ENCODE measurements around the gene YTHDF2.
A peak's percentile ranks its signal among the peaks of the same experiment; 100 is the strongest.
"Not testable (repeated sequence)": the region's sequence is repeated elsewhere in the genome, so short reads cannot be mapped to it uniquely, and the experiment has no call there.

Gene YTHDF2
- total RNA-seq, result 103 to 116 reads per million in 2 donors

DNA sequence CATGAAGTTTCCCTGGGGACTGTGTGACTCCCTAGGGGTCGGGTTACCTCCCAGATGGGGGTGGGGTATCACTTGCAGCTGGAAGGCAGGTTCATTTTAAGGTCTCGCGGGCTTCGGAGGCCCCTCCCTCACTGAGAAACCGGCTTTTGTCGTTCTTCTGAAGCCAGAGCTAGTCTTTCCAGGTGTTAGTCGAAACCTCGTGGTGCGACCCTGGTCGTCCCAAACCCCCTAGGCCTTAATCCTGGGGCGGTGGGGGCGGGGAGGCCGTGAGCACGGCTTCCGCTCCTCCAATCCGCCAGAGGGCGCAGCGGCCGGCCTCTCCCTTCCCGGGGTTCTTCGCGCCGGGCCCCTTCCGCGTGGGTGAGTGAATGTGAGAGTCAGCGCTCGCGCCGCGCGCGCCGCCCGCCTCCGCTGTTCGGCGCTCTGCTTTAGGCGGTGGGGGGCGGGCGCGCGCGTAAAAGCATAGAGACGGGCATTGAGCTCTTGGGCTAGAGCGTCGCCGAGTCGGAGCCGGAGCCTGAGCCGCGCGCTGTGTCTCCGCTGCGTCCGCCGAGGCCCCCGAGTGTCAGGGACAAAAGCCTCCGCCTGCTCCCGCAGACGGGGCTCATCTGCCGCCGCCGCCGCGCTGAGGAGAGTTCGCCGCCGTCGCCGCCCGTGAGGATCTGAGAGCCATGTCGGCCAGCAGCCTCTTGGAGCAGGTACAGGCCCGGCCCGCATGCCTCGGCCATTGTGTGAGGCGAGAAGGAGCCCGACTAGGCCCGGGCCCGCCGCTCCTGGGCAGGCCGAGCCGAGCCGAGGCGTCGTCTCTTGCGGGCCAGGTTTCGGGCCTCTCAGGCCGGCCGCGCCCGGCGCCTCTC, at the start of gene YTHDF2:
TSS of gene YTHDF2 (plus strand) at position 491 of the 857 bp plus-strand sequence. CDS start at position 672, 181 bp downstream.
- DNase-seq, result peak; percentile 98

DNA sequence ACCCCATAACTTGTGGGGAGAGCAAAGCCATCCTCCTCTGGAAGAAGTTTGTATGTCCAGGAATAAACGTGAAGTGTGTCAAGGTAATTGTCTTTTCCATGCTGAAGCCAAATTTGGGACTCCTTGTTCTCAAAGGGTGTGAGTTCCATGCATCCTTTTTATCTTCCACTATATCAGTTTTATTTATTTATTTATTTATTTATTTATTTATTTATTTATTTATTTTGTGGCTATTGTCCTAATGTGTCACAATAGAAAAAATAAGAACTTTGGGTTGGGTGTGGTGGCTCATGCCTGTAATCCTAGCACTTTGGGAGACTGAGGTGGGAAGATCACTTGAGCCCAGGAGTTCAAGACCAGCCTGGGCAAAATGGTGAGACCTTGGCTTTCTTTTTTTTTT, 45.1 kb upstream of the YTHDF2 start:
- not testable (repeated sequence) for DNase-seq

DNA sequence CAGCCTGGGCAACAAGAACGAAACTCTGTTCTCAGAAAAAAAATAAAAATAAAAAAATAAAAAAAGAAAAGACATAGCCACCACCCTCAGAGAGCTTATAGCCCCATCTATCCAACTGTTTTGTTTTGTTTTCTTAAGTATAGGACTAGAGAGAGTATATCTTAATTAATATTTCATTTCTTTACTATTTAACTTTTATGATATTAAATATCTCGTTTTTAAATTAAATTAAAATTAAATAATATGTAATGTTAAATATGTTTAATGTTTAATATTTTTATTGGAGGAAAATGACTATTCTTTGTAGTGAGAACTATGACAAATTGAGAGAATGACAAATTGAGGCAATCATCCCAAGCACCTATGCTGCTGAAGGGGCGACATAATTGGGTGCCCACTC, 33.1 kb upstream of the YTHDF2 start:
- no peak for DNase-seq

DNA sequence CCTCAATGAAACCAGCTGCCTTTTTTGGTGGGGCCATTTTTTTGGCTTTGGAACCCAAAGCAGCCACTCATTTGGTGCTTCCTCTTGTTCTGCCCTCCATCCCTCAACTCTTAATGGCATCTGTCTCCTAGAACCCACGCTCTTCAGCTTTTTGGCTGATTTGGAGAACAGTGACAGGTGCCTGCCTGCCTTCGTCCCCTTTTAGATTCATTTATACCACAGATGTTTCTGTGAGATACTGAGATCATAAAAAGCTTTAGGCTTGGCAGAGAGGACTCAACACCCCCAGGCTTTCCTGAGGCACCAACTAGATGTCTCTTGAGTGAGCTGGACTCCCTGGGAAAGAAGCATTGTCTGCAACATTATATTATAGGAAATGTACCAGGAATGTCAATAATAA, 20.4 kb upstream of the YTHDF2 start:
- no peak for DNase-seq

DNA sequence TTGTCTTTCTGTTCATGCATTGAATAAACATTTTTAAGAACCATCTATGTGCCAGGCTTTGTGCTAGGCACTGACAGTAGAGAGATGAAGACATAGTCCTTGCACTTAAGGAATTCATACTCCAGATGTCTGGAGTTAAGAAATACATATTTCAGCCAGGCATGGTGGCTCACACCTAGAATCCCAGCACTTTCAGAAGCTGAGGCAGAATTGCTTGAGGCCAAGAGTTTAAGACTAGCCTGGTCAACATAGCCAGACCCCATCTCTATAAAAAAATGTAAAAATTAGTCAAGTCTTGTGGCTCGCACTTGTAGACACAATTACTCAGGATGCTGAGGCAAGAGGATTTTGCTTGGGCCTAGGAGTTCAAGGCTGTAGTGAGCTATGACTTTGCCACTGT, 18.6 kb upstream of the YTHDF2 start:
- DNase-seq, result no peak

DNA sequence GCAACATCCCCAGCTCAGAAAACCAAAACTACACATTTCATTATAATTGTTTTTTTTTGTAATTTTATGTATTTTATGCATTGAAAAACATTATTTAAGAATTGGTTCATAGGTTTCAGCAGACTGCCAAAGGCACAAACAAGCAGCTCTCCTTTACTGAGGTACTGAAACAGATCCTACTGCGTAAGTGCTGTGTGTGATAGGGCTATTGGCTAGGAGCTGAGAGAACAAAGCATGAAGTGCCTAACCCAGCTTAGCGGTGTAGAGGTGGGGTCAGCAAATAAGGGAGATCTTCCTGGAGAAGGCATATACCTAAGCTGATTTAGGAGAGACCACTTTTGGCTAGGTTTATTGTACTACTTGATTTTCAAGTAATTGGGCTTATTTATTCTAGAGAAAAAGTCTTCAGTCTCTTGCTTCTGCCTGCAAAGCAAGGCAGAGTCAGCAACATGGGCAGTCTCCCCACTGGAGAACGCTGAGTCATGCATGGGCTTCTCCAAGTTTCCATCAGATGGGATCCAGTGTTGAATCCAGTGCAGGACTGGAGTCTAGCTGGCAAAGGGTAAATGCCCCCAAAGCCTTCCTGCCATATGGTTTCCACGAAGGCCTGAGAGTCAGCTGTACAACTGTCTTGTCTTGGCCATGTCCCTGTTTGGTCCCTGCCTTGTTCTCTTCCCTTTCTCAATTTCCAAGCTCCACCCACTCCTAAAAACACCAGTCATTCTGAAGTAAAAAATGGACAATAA, 18.0 kb upstream of the YTHDF2 start:
- no peak for DNase-seq

DNA sequence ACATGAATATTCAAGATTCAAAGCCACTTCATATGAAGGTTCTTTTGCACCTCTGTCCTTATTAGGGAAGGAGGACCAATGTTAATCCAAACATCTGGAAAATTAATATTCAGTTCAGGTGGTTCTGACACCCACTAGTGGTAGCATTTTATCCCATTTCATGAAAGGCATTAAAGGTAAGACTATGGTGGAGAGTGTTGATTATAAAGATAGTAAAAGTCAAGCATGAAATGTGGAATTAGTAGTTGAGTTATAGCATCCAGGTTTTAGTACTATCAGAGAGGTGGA, 17.5 kb upstream of the YTHDF2 start:
- no peak for DNase-seq

DNA sequence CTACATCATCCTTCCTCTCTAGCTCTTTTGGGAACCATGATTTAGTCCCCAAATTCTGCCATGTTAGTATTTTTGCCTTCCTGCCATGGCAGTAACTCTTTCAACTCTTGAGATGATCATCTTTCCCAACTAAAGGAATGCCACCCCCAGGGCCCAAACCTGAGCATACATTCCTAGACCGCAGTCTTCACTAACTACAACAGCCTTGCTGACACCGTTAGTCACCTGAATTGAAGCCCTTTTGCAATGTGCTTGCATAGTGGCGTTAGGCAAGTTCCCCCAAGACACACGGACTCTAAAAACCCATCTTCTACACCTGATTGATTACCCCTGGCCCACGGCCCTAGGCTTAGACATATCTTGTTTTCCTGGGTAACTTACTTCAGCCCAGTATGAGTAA, 16.4 kb upstream of the YTHDF2 start:
- DNase-seq, result no peak

DNA sequence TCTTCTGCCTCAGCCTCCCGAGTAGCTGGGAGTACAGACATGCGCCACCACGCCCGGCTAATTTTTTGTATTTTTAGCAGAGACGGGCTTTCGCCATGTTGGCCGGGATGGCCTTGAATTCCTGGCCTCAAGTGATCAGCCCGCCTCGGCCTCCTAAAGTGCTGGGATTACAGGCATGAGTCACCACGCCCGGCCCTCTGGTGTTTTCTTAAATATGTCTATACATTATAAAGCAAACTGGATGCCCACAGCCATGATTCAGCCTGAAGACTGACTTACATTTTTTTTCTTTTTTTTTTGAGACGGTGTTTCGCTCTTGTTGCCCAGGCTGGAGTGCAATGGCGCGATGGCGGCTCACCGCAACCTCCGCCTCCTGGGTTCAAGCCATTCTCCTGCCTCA, 14.8 kb upstream of the YTHDF2 start:
- not testable (repeated sequence) for DNase-seq

DNA sequence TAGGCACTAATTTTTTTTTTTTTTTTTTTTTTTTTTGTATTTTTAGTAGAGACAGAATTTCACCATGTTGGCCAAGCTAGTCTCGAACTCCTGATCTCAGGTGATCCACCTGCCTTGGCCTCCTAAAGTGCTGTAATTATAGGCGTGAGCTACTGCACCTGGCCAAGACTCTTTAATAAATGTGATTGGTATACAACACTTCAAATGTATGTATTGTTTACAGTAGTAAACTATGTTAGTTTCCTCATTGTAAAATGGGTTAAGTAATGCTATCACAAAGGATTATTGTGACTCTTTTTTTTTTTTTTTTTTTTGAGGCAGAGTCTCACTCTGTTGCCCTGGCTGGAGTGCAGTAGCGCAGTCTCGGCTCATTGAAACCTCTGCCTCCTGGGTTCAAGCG, 11.4 kb upstream of the YTHDF2 start:
- not testable (repeated sequence) for DNase-seq

DNA sequence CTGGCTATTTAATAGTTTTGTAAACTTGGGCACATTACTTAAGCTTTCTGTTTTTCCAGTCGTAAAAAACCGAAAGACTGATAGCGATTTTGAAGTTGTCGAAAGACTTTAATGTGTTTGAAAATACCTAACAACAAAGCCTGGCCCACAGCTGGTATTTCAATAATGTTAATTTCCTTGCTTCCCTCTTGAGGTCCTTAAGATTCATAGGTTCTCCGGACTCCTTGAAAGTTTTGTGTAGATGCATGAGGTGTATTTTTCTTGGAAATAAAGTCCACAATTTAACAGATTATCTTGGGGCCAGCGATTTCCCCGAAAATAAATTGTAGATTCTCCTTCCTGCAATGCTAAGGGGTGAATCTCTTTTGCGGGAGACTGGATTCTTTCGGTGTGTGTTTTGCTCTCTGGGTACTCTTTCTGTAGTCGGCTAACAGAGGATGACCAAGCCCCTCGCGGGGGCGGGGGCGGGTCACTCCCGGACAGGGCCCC, 735 bp upstream of the YTHDF2 start:
- DNase-seq, result no peak

DNA sequence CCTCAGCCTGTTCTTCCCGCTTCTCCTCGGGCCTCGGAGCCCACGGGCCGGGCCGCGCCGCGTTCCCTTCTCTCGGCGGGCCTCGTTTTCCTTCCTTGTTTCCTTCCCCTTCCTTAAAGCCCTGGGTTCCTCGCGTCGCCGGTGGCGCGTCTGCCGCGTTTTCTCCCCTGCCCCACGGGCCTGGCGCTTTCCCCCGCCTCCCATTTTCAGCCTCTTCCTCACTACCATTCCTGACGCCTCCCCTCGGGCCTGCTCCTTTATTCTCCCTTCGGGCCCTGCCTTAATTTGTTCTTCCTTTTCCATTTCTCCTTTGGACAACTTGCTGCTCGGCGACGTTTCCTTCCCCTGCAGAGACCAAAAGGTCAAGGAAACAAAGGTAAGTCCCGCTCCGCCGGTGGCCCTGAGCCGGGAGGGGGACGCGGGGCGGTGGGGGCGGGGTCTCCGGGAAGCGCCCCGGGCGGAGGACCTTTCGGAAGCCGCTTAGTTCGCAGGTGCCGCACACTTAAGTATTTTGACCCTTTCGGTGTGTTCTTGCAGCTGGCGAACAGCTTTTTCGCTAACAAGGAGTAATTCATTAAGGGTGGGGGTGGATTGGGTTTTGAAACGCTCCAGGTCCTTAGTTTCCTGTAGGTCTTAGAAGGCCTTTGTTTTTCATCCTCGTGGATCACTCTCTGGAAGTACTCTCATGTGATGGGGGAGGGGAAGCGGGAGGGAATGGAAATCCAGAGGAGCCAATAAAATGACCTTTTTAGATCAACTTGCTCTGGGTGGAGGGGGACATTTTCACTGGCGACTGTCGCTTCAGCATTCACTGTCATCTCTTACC, 780 bp downstream of the YTHDF2 start:
- peak; percentile 31 for DNase-seq

DNA sequence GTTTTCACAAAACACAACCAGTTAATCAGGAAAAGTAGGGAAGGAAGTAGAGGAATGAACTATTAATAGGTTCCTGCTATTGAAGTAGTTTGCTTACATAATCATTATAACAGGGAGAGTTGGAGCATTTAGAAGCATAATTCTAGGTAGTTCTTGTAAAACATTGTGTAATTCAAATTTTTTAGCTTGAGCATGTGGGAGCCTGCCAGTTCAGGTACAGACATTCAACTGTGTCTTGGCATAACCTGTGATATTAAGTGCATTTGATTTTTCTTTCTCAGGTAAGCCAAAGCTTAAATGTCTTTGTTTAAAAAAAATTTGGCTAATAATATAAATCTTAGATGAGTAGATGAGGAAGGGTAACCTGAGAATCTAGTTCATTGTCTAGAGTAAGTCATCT, 3.4 kb downstream of the YTHDF2 start:
- DNase-seq, result no peak

DNA sequence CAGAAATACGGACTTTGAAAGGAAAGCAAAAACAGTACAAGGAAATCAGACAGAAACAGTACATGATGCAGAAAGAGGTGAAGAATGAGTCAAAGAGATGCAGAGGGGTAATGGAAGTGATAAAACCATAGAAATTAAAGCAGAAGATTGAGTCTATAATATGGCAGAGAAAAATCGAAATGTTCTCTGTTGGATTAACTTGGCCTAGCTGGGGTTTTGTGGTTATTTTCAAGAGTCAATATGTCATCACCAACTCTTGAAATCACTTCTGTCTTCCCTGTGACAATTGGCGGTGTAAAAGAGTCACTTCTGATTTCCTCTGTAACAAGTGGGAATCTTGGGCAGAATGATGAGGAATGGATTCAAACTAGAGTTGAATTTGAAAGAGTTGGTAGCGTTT, 7.4 kb downstream of the YTHDF2 start:
- DNase-seq, result no peak

DNA sequence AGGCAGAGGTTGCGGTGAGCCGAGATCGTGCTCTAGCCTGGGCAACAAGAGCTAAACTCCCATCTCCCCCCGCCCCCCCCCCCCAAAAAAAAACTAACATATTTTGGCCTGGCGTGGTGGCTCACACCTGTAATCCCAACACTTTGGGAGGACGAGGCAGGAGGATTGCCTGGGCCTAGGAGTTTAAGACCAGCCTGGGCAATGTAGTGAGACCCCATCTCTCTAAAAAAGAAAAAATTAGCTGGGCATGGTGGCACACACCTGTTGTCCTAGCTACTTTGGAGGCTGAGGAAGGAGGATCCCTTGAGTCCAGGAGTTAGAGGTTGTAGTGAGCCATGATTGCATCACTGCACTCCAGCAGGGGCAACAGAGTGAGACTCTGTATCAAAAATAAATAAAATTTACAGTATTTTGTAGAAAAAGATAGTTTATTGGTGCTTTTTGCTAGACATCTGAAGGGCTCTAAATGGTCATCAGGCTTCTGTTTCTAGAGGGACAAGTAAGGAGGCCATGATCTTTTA, 9.0 kb downstream of the YTHDF2 start:
- DNase-seq, result no peak

DNA sequence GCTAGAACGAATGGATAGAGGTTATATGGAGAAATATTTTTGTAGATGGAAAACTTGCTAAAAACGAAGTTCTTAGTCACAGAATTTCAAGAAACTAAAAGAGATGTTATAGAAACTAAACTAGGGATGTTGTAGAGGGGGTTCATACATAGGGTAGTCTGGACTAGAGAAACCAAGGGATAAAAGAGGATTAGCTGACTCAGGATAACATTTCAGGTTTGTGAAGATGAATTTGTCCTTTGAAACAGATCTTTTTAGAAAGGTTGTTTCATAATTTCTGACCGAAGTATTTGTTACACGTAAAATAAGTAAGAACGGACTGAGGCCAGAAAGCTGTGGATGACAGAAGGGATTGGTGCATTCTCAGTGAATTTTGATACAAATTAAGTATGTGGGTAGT, 13.6 kb downstream of the YTHDF2 start:
- DNase-seq, result no peak

DNA sequence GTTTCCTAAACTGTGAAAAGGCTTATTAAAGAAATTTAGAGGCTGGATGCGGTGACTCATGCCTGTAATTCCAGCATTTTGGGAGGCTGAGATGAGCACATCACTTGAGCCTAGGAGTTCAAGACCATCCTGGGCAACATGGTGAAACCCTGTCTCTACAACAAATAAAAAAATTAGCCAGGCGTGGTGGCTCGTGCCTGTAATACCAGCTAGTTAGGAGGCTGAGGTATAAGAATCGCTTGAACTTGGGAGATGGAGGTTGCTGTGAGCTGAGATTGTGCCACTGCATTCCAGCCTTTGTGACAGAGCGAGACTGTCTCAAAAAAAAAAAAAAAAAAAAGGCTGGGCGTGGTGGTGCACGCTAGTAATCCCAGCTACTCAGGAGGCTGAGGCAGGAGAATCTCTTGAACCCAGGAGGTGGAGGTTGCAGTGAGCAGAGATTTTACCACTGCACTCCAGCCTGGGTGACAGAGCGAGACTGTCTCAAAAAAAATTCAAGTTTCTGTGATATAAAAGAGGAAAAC, 14.1 kb downstream of the YTHDF2 start:
- not testable (repeated sequence) for DNase-seq

DNA sequence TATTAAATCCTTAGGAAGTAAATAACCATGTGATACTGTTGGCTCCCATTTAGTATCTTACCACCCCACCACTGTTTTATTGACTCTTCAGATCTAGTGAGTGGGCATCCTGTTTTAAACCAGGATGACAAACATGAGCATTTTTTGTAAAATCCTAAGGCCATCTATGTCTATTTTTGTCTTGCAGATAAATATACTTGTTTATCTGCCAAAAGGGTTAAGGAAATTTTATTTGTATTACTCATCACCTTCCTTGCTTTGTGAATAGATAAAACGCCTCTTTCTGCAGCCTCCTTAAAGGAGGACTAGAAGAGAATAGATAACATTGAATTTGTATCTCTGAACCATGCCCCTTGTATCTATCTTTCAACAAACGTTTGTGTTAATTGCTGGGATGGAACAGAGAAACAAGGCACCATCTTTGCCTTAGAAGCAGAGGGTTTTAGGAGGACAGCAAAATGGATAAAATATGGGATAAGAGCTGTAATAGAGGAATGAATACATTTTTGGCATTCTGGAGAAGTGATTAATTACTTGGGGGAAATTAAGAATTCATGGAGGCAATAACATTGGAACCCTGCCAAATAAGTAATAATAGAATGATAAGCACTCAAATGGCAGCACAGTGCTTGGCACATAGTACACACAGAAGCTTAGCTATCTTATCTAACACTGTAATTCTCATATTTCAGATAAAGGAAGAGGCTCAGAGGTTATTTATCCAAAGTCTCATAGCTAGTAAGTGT, 14.7 kb downstream of the YTHDF2 start:
- no peak for DNase-seq

DNA sequence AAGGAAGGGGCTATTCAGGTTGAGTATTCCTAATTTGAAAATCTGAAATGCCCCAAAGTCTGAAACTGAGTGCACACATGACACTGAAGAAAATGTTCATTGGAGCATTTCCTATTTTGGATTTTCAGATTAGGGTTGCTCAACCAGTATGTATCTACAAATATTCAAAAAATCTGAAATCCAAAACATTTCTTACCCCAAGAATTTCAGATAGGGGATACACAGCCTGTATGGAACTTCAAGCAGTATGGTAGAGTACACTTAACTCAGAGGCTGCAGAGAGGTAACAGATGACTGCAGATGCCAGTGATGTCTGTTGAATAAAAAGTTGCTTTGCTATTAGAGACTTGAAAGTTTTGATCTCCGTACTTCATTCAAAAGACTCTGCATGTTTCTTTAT, 19.0 kb downstream of the YTHDF2 start:
- no peak for DNase-seq

DNA sequence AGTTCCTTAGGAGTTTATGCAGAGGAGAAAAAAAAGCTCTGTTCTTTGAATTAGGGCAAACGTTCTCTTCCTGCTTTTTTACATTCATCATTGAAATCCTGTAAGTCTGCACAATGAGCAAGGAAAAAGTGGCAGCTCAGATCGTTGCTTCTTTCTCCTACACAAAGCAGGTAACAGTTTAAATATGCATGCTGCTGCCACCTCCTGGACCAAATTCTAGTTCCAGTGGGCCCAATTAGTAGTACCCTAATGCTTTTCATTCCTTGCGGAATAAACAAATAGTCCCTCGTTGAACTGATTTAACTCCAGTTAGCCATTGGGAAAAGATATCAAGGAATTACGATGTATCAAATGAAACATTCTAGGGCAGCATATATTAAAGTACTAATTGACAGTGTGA, 20.1 kb downstream of the YTHDF2 start:
- no peak for DNase-seq

DNA sequence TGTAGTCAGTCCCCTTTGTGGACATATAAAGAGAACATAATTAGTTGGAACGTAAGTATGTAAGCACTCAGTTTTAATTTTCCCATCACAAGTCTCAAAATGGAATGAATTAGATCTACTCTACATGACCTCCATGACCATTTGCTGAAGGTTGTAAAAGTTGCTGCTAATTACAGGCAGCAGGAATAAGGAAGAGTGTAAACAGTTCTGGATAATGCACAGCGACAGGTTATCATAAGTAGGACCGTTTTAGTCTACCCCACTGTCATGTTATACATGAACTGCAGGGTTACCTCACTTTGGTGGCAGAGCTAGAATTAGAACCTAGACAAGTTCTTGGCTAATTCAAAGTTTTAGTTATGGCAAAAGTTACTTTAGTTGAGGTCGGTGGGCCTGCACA, 21.7 kb downstream of the YTHDF2 start:
- DNase-seq, result no peak

DNA sequence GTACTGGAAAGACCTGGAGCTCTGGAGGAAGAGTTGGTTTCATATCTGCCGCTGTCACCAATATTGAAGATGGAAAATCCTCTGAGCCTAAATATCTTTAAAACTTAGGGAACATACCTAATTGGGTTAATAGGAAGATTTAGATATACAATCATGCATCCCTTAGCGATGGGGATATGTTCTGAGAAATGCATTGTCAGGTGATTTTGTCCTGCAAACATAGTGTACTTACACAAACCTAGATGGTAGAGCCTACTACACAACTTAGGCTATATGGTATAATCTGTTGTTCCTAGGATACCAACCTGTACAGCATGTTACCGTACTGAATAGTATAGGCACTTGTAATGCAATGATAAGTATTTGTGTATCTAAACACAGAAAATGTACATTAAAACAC, 22.5 kb downstream of the YTHDF2 start:
- no peak for DNase-seq
